Stimulated activated CD4-positive, alpha-beta T cell treated with anti-CD3 and anti-CD28 coated beads, Interleukin-12 subunit alpha, Interleukin-12 subunit beta, amount 100 ng/mL, for 4 hours (primary cell): ENCODE data around the gene NCOA7.
A peak's percentile ranks its signal among the peaks of the same experiment; 100 is the strongest.

Source experiments
- DNase-seq: peaks from one replicate; pipeline ENCODE4 v3.0.0-alpha.2; 2020

The NCOA7 gene, protein sequence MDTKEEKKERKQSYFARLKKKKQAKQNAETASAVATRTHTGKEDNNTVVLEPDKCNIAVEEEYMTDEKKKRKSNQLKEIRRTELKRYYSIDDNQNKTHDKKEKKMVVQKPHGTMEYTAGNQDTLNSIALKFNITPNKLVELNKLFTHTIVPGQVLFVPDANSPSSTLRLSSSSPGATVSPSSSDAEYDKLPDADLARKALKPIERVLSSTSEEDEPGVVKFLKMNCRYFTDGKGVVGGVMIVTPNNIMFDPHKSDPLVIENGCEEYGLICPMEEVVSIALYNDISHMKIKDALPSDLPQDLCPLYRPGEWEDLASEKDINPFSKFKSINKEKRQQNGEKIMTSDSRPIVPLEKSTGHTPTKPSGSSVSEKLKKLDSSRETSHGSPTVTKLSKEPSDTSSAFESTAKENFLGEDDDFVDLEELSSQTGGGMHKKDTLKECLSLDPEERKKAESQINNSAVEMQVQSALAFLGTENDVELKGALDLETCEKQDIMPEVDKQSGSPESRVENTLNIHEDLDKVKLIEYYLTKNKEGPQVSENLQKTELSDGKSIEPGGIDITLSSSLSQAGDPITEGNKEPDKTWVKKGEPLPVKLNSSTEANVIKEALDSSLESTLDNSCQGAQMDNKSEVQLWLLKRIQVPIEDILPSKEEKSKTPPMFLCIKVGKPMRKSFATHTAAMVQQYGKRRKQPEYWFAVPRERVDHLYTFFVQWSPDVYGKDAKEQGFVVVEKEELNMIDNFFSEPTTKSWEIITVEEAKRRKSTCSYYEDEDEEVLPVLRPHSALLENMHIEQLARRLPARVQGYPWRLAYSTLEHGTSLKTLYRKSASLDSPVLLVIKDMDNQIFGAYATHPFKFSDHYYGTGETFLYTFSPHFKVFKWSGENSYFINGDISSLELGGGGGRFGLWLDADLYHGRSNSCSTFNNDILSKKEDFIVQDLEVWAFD

GRCh38 chr6:125790358-125791150, at the start of gene NCOA7:
NCOA7 (plus strand) TSS chr6:125790960; CDS start chr6:125815355, 24,395 bp downstream.
- DNase-seq: peak; percentile 72

- DNase-seq: no peak
Measured at GRCh38 chr6:125741336-125741735, 49.4 kb upstream of the NCOA7 start.

GRCh38 chr6:125742024-125742423, 48.7 kb upstream of the NCOA7 start:
- DNase-seq: no peak

DNA sequence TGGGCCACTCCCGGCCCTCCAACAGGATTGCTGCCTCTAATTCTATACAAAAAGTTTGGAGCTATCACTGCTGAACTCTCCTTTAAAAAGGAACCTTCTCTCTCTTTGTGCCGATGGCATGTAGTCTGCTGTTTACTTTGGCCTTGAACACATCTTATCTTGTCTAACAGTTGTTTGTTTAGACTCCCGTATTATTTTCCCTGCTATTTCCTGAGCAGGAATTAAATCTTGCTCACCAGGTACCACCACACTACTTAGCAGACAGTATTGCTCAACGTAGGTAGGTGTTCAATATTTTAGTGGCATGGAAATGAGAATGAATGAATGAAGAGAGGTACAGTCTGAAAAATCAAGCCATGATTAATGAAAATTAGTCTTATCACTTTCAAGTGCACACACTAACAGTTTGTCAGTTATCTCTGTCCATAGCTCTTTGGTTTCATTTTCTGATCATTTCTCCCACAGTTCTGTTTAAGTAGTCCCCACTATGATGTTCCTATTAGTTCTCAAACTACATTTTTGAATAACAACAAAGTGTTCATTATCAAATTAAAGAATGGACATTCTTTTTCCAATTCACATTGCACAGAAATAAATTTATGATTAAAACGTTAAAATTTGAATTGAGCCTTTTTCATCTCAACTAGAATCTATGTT, 48.2 kb upstream of the NCOA7 start:
- DNase-seq: no peak

GRCh38 chr6:125743604-125744003, 47.2 kb upstream of the NCOA7 start:
- DNase-seq: no peak

GRCh38 chr6:125745281-125746018, 45.3 kb upstream of the NCOA7 start:
- DNase-seq: no peak

- DNase-seq: no peak
Measured at GRCh38 chr6:125746019-125746414, 44.7 kb upstream of the NCOA7 start.

GRCh38 chr6:125746731-125747588, 43.8 kb upstream of the NCOA7 start:
- peak; percentile 56 for DNase-seq

- DNase-seq: peak; percentile 16
Measured at GRCh38 chr6:125747589-125748405, 43.0 kb upstream of the NCOA7 start.

GRCh38 chr6:125748406-125749172, 42.2 kb upstream of the NCOA7 start:
- DNase-seq: peak; percentile 2

DNA sequence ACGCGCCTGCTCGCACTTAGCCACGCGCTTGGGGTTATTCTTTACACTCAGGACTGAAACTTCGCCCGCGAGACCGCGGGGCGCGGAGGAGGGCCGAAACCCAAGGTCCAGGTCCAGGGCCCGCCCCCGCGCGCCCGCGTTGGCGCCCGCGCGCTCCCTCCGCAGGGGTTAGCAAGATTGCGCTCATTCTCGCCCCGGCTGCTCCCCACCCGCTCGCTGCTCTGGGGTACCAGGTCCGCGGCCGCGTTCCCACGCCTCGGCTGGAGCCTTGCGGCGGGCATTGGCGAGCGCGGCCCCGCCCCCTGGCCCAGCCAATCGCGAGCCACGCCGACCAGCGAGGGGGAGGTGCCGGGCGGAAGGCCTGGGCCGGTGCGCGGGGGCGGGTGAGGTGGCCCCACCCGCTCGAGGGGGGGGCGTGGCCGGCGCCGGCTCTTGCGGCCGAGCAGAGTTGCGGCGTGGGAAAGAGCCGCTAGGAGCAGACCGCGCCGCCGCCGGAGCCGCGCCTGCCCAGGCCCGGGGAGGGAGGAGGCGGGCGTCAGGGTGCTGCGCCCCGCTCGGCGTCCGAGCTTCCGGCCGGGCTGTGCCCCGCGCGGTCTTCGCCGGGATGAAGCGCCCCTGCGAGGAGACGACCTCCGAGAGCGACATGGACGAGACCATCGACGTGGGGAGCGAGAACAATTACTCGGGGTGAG, 41.4 kb upstream of the NCOA7 start, which contains the start of gene HEY2:
Gene HEY2, plus strand, starts transcription at position 460 of the 692 bp plus-strand sequence. Its CDS starts 145 bp downstream, at position 605.
- peak; percentile 84 for DNase-seq

GRCh38 chr6:125749865-125750691, 40.7 kb upstream of the NCOA7 start:
- DNase-seq: peak; percentile 4

- DNase-seq: no peak
Measured at GRCh38 chr6:125750692-125751333, 39.9 kb upstream of the NCOA7 start.

- no peak for DNase-seq
Measured at GRCh38 chr6:125751334-125751916, 39.3 kb upstream of the NCOA7 start.

DNA sequence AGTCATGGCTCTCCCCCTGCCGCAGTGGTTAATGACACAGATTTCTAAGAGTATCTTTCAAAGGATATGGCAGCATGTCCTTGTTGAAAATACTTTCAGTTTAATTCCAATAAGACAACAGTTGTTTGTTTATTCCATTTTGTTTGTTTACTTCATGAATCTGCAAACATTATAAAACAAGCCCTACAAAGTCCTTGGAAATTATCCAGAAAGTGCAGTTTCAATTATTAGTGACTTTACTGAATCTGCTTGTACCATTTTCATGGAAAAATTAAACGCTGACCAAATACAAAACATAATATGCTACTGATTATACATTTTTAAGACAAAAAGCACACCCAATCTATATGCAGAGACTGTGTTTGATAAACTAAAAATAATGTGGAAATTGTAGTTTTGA, 38.0 kb upstream of the NCOA7 start:
- no peak for DNase-seq
